Endothelial cell (in vitro differentiated cells): ENCODE results near the gene GFY. TPM values are rescaled to one million over a fixed set of nuclear protein-coding genes. Genes with fewer than 3 reads are reported as not detected.
A peak's percentile ranks its signal among the peaks of the same experiment; 100 is the strongest.

ENCODE experiments used
- DNase-seq: peaks from one replicate; pipeline ENCODE4 v3.0.0; 2021; ENCODE audit warnings: low spot score
- H3K27ac Mint-ChIP-seq: one replicate; pipeline ENCODE4 v1.8.0; 2021; ENCODE audit warnings: mixed read lengths, inconsistent platforms; ENCODE audit not compliant: unreplicated experiment
- H3K27me3 Mint-ChIP-seq: one replicate; pipeline ENCODE4 v1.8.0; 2021; ENCODE audit warnings: mild to moderate bottlenecking, moderate library complexity, mixed read lengths, inconsistent platforms; ENCODE audit not compliant: unreplicated experiment
- H3K36me3 Mint-ChIP-seq: one replicate; pipeline ENCODE4 v1.8.0; 2021; ENCODE audit warnings: mild to moderate bottlenecking, low read depth, mixed read lengths, inconsistent platforms; ENCODE audit not compliant: unreplicated experiment
- H3K4me1 Mint-ChIP-seq: one replicate; pipeline ENCODE4 v1.8.0; 2021; ENCODE audit warnings: mild to moderate bottlenecking, mixed read lengths, inconsistent platforms; ENCODE audit not compliant: unreplicated experiment
- H3K4me3 Mint-ChIP-seq: one replicate; pipeline ENCODE4 v1.8.0; 2021; ENCODE audit warnings: mild to moderate bottlenecking, mixed read lengths, inconsistent platforms; ENCODE audit not compliant: unreplicated experiment
- H3K9me3 Mint-ChIP-seq: one replicate; pipeline ENCODE4 v1.8.0; 2021; ENCODE audit warnings: mixed read lengths, inconsistent platforms; ENCODE audit not compliant: unreplicated experiment
- total RNA-seq: library from RNA; stranded (reverse); fragmentation: NEBNext Ultra II Directional; extraction: Animal tissue kit (Norgen Biotek cat#: 25700); gene quantifications from one replicate; pipeline ENCODE4 v1.2.1, GENCODE V29; 2021; ENCODE audit not compliant: unreplicated experiment
- TF ChIP-seq, protein P1 (sequence below): fragments of 200-600 bp; sonication (generic); IDR thresholded peaks from one replicate; pipeline ENCODE4 v1.5.0; 2021; ENCODE audit warnings: antibody characterized with exemption; ENCODE audit not compliant: unreplicated experiment

GFY gene
- total RNA-seq, 1 donor from 2014 or later, result not detected

DNA sequence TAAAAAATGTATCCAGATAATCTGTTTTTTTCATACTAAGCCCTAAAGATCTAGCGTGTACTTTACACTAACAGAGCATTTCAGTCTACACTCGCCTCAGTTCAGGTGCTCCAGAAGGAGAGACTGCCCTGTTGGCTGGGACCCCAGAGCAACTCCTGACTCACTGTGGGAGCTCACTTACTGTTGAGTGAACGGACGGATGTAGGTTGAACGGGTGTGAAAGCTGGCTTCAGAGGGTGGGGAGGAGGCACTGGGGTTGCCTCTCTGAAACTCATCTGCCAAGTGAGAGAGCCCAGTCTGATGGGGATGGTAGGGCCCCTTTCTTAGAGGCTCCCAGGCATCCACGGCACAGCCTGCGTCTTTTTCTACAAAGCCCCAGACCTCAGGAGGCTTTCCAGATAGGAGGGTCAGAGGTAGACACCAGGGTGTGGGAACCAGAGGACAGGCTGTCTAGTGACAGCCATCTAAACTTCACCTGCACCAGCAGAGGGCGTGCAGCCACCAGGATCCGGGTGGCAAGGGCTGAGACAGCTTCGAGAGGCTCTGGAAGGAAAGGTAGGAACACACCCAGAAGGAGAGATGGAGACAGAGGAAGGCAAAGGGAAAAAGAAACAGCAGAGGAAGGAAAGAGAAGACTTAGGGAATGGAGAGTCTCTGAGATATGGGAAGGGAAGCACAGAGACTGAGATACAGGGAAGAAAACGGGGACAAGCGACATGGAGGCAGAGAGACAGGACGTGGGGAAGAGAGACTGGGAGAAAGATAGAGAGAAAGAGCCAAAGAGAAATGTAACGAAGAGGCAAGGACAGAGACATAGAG, 33.4 kb upstream of the GFY start:
- no peak overlapping the region for H3K4me3 Mint-ChIP-seq
- TF ChIP-seq, protein P1, sequence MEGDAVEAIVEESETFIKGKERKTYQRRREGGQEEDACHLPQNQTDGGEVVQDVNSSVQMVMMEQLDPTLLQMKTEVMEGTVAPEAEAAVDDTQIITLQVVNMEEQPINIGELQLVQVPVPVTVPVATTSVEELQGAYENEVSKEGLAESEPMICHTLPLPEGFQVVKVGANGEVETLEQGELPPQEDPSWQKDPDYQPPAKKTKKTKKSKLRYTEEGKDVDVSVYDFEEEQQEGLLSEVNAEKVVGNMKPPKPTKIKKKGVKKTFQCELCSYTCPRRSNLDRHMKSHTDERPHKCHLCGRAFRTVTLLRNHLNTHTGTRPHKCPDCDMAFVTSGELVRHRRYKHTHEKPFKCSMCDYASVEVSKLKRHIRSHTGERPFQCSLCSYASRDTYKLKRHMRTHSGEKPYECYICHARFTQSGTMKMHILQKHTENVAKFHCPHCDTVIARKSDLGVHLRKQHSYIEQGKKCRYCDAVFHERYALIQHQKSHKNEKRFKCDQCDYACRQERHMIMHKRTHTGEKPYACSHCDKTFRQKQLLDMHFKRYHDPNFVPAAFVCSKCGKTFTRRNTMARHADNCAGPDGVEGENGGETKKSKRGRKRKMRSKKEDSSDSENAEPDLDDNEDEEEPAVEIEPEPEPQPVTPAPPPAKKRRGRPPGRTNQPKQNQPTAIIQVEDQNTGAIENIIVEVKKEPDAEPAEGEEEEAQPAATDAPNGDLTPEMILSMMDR, result peak; percentile 51
- peaks cover 5% of the 10 kb centered on the region for H3K4me1 Mint-ChIP-seq
- H3K9me3 Mint-ChIP-seq, result no peaks in the 10 kb centered on the region
- H3K27me3 Mint-ChIP-seq, result peaks cover 18% of the 10 kb centered on the region
- no peak overlapping the region for H3K27ac Mint-ChIP-seq
- peak; percentile 76 for DNase-seq
- peaks cover 7% of the 10 kb centered on the region for H3K36me3 Mint-ChIP-seq

DNA sequence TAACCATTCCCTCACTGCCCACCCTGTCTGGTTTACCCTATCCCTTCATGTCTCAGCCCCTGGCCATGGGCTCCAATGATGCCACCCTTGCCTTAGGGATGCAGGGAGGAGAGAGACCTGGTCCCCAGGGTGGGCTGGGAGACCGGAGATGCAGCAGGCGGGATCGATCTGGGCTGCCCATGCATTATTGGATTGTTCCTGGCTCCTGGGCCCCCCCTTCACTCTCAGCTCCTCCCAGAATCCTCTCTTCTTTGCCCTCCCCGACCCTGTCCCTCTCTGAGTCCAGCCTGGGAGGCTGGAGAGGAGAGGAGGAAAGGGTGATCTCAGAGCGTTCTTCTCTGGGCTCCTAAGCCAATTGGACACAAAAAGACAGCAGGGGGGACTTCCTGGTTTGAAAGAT, 31.3 kb upstream of the GFY start:
- no peaks in the 10 kb centered on the region for H3K9me3 Mint-ChIP-seq
- peaks cover 2% of the 10 kb centered on the region for H3K36me3 Mint-ChIP-seq
- peaks cover 16% of the 10 kb centered on the region for H3K27me3 Mint-ChIP-seq
- no peak overlapping the region for H3K4me3 Mint-ChIP-seq
- H3K27ac Mint-ChIP-seq, result no peak overlapping the region
- no peak for DNase-seq
- peaks cover 7% of the 10 kb centered on the region for H3K4me1 Mint-ChIP-seq
- TF ChIP-seq, protein P1, result no peak

DNA sequence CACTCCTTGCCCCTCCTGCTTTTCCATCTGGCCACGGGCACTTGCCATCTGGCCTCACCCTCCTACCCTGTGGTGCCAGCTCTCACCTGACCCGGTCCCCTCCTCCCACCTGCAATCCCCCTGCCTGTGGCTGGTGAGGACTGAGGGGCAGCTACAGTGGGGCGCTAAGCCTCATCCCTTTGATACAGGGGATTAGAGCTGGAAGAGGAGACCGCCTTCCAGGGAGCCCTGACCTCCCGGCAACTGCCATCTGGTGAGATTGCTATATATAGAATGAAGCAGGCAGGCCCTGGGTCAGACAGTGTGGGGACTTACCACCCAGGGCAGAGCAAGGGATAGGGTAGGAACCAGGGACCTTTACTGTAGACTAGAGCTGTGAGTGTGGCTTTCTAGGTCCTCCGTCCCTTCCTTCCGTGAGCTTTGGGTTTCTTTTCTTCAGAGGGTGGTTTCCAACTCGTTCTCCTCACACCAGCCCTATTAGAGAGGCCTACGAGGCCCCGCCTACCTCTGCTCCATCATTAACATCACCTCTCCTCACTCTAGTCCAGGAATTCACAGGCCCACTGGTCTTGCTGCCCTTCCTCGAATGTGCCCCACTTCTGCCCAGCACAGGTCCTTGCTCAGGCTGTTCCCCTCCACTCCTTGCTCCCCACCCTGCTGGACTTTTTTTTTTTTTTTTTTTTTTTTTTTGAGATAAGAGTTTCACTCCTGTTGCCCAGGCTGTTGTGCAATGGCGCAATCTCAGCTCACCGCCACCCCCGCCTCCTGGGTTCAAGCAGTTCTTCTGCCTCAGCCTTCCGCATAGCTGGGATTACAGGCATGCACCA, 29.4 kb upstream of the GFY start:
- no peak for DNase-seq
- H3K27me3 Mint-ChIP-seq, result peaks cover 18% of the 10 kb centered on the region
- no peak overlapping the region for H3K27ac Mint-ChIP-seq
- H3K4me1 Mint-ChIP-seq, result peaks cover 8% of the 10 kb centered on the region
- no peaks in the 10 kb centered on the region for H3K36me3 Mint-ChIP-seq
- TF ChIP-seq, protein P1, result no peak
- no peaks in the 10 kb centered on the region for H3K9me3 Mint-ChIP-seq
- no peak overlapping the region for H3K4me3 Mint-ChIP-seq

DNA sequence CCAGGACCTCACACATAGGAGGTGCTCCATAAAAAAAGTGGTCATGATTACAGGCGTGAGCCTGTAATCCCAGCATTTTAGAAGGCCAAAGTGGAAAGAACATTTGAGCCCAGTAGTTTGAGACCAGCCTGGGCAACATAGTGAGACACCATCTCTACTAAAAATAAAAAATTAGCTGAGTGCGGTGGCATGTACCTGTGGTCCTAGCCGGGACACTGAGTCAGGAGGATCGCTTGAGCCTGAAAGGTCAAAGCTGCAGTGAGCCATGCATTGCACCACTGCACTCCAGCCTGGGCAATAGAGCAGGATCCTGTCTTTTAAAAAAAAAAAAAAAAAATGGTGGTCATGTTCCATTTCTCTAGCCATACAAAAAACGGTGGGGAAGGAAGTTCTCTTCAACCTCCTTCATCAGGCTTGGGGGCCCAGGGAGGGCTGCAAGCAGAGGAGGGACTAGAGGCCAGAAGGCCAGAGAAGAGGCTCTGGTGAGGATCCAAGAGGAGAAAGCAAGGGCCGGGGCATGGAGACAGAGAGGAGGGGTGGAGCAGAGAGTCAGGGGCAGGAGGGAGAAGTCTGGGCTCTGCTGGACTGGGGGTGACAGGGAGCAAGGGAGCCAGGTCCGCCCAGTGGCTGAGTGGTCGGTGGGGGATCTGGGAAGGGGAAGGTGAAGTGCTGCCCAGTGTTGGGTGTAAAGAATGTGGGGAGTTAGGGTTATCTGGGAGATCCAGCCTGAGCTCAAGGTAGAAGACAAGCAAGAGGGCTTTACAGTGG, 28.3 kb upstream of the GFY start:
- no peaks in the 10 kb centered on the region for H3K36me3 Mint-ChIP-seq
- H3K4me3 Mint-ChIP-seq, result no peak overlapping the region
- no peak for DNase-seq
- TF ChIP-seq, protein P1, result no peak
- H3K4me1 Mint-ChIP-seq, result peaks cover 8% of the 10 kb centered on the region
- no peaks in the 10 kb centered on the region for H3K9me3 Mint-ChIP-seq
- H3K27ac Mint-ChIP-seq, result no peak overlapping the region
- peaks cover 17% of the 10 kb centered on the region for H3K27me3 Mint-ChIP-seq
